Astrocyte (in vitro differentiated cells and primary cell): ENCODE results near the gene ANKRD11.

ENCODE experiments used
- EZH2 ChIP-seq: IDR thresholded peaks from 2 replicates; pipeline ENCODE4 v1.6.1; 2012; ENCODE audit warnings: mild to moderate bottlenecking, low read length, inconsistent platforms; ENCODE audit not compliant: insufficient read depth
- TF ChIP-seq, protein P1 (sequence below): IDR thresholded peaks from 2 replicates; pipeline ENCODE4 v1.5.1; 2011; ENCODE audit warnings: low read depth, mild to moderate bottlenecking, inconsistent platforms, low read length, moderate library complexity; ENCODE audit not compliant: insufficient read depth

DNA sequence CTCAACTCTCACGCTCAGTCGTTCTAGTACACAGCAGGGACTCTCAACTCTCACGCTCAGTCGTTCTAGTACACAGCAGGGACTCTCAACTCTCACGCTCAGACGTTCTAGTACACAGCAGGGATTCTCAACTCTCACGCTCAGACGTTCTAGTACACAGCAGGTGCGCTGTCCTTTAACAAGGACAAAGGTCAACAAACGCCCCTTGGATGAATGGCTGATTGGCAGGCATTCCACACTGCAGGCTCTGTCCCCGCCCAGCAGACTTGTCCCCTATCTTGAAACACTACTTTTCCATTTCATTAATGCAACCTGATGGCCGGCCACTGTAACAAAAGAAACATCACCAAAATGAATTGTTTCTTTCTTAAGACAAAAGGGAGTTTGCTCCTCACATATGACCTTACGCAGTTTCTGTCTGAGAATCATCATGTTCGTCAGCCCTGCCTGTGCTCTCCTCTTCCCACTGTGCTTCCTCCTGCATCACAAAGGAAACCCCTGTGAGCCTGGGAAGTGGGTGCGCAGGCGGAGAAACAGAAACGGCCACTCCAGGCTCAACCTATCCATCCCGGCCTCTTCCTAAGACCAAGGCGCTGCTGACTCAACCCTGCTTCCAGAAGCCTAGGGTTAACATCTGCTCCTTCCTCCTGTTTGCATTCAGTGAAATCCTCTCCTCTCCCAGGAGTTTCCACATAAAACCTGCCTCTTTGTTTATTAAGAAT is 59.8 kb downstream of the ANKRD11 start:
- no peak for TF ChIP-seq EZH2
- TF ChIP-seq, protein P1, sequence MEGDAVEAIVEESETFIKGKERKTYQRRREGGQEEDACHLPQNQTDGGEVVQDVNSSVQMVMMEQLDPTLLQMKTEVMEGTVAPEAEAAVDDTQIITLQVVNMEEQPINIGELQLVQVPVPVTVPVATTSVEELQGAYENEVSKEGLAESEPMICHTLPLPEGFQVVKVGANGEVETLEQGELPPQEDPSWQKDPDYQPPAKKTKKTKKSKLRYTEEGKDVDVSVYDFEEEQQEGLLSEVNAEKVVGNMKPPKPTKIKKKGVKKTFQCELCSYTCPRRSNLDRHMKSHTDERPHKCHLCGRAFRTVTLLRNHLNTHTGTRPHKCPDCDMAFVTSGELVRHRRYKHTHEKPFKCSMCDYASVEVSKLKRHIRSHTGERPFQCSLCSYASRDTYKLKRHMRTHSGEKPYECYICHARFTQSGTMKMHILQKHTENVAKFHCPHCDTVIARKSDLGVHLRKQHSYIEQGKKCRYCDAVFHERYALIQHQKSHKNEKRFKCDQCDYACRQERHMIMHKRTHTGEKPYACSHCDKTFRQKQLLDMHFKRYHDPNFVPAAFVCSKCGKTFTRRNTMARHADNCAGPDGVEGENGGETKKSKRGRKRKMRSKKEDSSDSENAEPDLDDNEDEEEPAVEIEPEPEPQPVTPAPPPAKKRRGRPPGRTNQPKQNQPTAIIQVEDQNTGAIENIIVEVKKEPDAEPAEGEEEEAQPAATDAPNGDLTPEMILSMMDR: no peak
